ENCODE measurements around the gene CCNQ. TPM values are rescaled to one million over a fixed set of nuclear protein-coding genes. Genes with fewer than 3 reads are reported as not detected.

Gene CCNQ
- total RNA-seq, 4 donors from 2014 or later: 30.7 to 57.7 (median 51.4) TPM

GRCh38 chrX:153564047-153564606, 34.8 kb downstream of the CCNQ start:
- no peak overlapping the region for H3K4me3 ChIP-seq
- TF ChIP-seq POLR2AphosphoS5 (IDR thresholded peaks at IDR 0.05): no peak
- TF ChIP-seq POLR2A (IDR thresholded peaks at IDR 0.05): no peak
- no peak for TF ChIP-seq EP300 (IDR thresholded peaks at IDR 0.05)
- no peak for TF ChIP-seq CTCF (IDR thresholded peaks at IDR 0.05)
- no peaks in the 10 kb centered on the region for H3K36me3 ChIP-seq
- H3K27ac ChIP-seq: no peak overlapping the region
- no peaks in the 10 kb centered on the region for H3K9me3 ChIP-seq
- no peaks in the 10 kb centered on the region for H3K4me1 ChIP-seq
- no peak for ATAC-seq
- no CpG with 5 or more reads among the region's 14 CpGs for WGBS, 2 donors (ENCODE audit: low coverage in 1 of 2)
- no peaks in the 10 kb centered on the region for H3K27me3 ChIP-seq

GRCh38 chrX:153562546-153562945, 36.4 kb downstream of the CCNQ start:
- H3K27me3 ChIP-seq: no peaks in the 10 kb centered on the region
- no peaks in the 10 kb centered on the region for H3K9me3 ChIP-seq
- H3K4me3 ChIP-seq: no peak overlapping the region
- no peak for TF ChIP-seq EP300 (IDR thresholded peaks at IDR 0.05)
- TF ChIP-seq POLR2AphosphoS5 (IDR thresholded peaks at IDR 0.05): no peak
- no peak for TF ChIP-seq POLR2A (IDR thresholded peaks at IDR 0.05)
- TF ChIP-seq CTCF (IDR thresholded peaks at IDR 0.05): no peak
- no peak overlapping the region for H3K27ac ChIP-seq
- no peak for ATAC-seq
- no peaks in the 10 kb centered on the region for H3K4me1 ChIP-seq
- H3K36me3 ChIP-seq: no peaks in the 10 kb centered on the region
- WGBS, 2 donors (ENCODE audit: low coverage in 1 of 2): 87% methylated on average over 2 of the region's 9 CpGs; no CpG with 5 or more reads in 1 of the 2 donors

- TF ChIP-seq POLR2AphosphoS5 (IDR thresholded peaks at IDR 0.05) (no peak), EP300 (IDR thresholded peaks at IDR 0.05) (no peak), POLR2A (IDR thresholded peaks at IDR 0.05) (no peak), CTCF (IDR thresholded peaks at IDR 0.05) (no peak)
- no peak overlapping the region for H3K27ac ChIP-seq
- no peaks in the 10 kb centered on the region for H3K27me3 ChIP-seq
- no peak overlapping the region for H3K4me3 ChIP-seq
- WGBS, 2 donors (ENCODE audit: low coverage in 1 of 2): 85% methylated on average over 2 of the region's 7 CpGs; no CpG with 5 or more reads in 1 of the 2 donors
- H3K36me3 ChIP-seq: no peaks in the 10 kb centered on the region
- no peak for ATAC-seq
- H3K9me3 ChIP-seq: no peaks in the 10 kb centered on the region
- no peaks in the 10 kb centered on the region for H3K4me1 ChIP-seq
Measured at GRCh38 chrX:153561337-153561736, 37.6 kb downstream of the CCNQ start.

- ATAC-seq: no peak
- Histone ChIP-seq H3K4me1 (no peaks in the 10 kb centered on the region), H3K4me3 (no peak overlapping the region), H3K27me3 (no peaks in the 10 kb centered on the region), H3K9me3 (no peaks in the 10 kb centered on the region), H3K36me3 (no peaks in the 10 kb centered on the region), H3K27ac (no peak overlapping the region)
- TF ChIP-seq CTCF (IDR thresholded peaks at IDR 0.05) (no peak), POLR2A (IDR thresholded peaks at IDR 0.05) (no peak), EP300 (IDR thresholded peaks at IDR 0.05) (no peak)
- 83 to 89% methylated on average over 1 to 12 of the region's 22 CpGs for WGBS, 2 donors (ENCODE audit: low coverage in 1 of 2)
Measured at GRCh38 chrX:153560466-153560865, 38.5 kb downstream of the CCNQ start.

GRCh38 chrX:153560000-153560399, 38.9 kb downstream of the CCNQ start:
- no peak for TF ChIP-seq CTCF (IDR thresholded peaks at IDR 0.05)
- no peak for ATAC-seq
- H3K27me3 ChIP-seq: no peaks in the 10 kb centered on the region
- no peaks in the 10 kb centered on the region for H3K9me3 ChIP-seq
- H3K36me3 ChIP-seq: no peaks in the 10 kb centered on the region
- no peak overlapping the region for H3K27ac ChIP-seq
- peaks cover 0 to 2% (median 0%) of the 10 kb centered on the region in 3 donors for H3K4me1 ChIP-seq
- H3K4me3 ChIP-seq: no peak overlapping the region
- 60% methylated on average over 3 of the region's 9 CpGs; no CpG with 5 or more reads in 1 of the 2 donors for WGBS, 2 donors (ENCODE audit: low coverage in 1 of 2)

All from gastroesophageal sphincter (tissue), 4 donors.